ENCODE results near the gene DARS1. TPM values are rescaled to one million over a fixed set of nuclear protein-coding genes. Genes with fewer than 3 reads are reported as not detected.

DARS1 gene
- total RNA-seq, 1 donor from 2014 or later: 174 TPM

DNA sequence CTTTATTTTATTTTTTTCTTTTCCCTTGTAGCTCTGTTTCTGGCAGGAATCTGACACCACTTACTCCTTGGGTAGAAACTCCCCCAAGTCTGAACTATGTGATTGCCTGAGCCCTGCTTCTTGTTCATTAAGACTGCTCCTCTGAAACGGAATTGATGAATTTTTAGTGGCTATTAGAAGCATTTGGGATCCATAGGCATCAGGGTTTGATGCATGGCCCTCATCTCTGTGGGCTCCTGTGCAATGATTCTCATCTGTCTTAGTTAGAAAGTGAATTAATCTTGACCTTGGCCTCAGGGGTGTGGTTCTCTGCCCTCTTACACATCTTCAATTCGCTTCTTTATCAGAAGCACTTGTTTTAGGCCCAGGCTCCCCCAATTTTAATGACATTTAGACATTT lies 31.0 kb upstream of the DARS1 start:
- no peak for DNase-seq (ENCODE audit: low read depth)

DNA sequence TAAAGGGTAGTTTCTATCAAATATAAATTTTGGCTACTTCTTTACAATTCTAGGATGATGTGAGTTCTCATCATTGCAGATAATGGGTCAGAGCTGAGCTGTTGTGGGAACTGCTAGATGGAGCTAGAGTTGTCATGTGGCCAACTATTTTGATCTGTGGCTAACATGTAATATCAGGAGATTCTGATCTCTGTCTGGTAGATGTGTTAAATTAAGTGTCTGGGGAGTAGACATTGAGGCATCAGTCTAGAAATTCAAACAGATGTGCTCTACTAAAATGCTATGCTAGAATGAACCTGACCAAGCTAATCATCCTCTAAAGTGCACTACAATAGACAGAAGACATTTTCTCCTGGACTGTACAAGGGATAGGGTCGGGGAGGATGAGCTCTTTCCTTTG lies 30.3 kb upstream of the DARS1 start:
- DNase-seq (ENCODE audit: low read depth): no peak

GRCh38 chr2:136014411-136014810 lies 29.0 kb upstream of the DARS1 start:
- DNase-seq (ENCODE audit: low read depth): no peak

DNA sequence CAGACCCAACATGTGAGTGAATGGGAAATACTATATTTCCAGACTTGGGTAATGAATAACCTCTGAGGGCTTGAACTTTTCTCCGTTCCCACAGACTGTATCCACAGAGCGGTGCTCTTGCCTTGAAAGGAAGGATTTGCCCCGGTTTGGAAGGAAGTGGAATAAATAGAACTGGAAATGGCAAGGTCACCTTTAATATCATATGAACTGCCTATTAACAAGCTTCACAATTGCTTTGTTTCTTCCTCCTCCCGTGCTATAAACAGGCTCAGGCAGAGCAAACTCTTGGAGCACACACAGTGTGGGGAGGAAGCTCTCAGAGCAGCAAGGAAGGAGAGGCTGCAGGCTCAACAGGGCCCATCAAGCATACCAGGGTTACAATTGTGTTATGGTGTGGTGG lies 28.5 kb upstream of the DARS1 start:
- peak; percentile 88 for DNase-seq (ENCODE audit: low read depth)

GRCh38 chr2:136013136-136013685 lies 27.8 kb upstream of the DARS1 start:
- DNase-seq (ENCODE audit: low read depth): no peak

DNA sequence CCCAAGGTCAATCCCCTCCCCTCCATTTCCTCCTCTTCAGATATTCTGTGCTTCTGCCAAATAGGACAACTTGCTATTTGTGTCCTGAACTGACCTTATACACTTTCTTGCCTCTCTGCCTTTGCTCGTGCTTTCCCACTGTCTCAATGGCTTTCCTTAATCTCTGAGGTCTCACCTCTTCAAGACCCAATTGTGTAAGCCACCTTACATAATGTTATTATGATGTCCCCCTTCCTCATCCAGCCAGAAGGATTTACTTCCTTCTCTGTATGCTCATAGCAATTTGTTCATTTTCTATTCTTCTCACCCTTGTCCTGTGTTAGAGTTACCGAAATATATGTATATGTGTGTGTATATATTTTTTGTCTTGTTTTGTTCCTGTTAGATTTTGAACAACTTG lies 26.9 kb upstream of the DARS1 start:
- no peak for DNase-seq (ENCODE audit: low read depth)

DNA sequence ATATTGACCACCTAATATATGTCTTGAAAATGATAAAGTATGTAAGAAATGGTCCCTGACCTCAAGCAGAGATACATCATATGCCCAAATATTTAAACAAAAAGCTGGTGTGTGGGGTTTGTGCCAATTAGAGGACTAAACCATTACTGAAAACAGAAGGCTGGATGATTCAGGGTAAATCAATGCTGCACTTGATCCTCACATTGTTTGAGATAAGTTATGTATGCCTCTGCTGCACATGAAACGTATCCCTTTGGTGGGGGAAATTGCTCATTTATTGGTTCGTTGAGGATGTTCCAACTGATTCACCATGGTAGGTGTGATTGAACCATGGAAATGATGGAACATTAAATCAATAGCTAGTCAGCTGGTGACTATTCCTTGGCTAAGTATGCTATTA lies 24.7 kb upstream of the DARS1 start:
- DNase-seq (ENCODE audit: low read depth): peak; percentile 84

DNA sequence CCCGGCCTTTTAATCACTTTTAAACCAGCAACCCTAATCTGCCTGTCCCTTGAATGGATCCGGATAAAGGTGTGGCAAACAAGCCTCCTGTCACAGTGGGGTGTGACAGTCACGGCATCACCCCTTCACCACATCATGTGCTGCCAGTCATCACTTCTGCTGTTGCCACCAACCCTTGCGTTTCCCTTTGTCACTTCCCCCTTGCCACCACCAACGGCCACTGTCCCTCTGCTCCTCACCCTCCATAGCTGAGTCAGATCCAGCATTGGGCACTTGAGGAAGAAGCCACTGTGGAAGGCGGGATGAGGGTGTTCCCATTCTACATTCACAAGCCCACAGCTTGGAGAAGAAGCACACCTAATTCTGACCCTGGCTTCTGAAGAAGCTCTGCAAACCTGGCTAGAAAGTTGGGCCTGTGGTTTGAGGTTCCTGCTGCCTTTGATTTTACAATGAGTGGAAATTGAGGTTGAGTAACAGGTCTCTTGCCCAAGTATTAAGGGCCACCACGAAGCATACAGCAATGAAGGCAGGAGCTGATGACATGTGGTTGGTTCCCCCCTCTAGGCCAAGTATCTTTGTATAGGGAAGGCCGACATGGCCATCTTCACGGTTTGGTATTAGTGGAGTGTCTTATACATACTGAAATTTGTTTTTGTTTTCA lies 22.9 kb upstream of the DARS1 start:
- DNase-seq (ENCODE audit: low read depth): peak; percentile 53

DNA sequence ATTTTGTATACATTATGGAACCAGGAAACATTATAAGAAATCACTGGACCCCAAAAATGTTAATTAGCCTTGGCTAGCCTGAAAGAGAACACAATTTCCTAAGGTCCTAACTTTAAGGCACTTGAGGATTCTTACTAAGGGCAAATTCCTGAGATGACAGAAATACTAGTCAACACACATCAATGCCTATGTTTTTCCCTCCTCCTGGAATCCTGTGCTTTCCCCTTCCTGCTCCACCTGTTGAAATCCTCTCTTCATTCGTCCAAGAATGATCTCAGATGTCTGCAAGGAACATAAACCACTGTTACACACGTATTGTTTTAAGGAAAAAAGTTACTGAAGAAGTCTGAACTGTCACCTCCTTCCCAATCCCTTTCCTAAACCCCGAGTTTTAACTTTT lies 21.2 kb upstream of the DARS1 start:
- DNase-seq (ENCODE audit: low read depth): peak; percentile 93

GRCh38 chr2:136005462-136006196 lies 20.2 kb upstream of the DARS1 start:
- DNase-seq (ENCODE audit: low read depth): peak; percentile 73

DNA sequence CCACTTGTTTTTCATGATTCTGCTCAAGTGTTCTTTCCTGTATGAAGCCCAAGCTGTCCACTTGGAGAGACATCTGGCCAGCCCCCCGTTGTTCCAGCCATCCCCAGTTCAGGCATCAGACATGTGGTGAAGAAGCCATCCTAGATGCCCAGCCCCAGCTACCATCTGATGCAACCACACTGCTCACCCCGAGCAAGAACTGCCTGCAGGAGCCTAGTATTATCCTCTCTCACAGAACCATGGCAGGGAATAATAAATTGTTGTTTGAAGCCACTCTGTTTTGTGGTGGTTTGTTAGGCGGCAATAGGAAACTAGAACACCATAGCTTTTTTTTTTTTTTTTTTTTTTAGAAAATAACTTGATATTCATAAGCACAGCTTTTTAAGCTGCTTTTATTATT lies 19.5 kb upstream of the DARS1 start:
- DNase-seq (ENCODE audit: low read depth): no peak

DNA sequence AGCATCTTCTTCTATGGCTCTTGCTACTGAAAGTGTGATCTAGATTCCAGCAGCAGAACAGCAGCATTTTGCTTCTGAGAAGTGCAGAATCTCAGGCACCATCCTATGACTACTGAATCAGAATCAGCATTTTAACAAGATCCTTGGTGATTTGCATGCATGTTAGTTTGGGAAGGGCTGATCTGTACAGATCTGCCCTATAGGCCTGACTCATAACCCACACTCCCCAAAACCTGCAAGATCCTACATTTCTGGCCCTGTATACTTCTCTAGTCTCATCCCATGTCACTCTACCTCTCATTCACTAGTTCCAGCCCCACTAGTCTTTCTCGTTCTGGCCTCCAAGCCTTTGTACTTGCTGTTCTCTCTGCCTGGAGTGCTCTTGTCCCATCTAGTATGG lies 15.7 kb upstream of the DARS1 start:
- no peak for DNase-seq (ENCODE audit: low read depth)

DNA sequence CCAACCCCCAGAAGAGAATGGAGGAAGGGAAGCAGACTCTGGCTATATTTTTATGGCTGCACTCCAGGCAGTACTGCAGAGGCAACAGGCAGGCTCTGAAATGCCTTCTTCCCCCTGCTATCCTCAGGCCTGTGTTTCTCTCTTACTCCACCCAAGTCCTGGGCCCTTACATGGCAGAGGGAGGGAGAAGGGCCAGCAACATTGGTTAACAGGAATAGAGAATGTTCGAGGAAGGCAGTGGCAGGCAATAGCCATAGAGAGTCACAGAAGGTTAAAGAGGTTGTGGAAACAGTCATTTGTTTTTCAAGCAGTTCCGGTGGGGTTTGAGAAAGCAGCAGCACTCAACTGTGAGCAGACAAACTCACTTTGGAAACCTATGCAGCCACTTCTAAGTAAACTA lies 15.1 kb upstream of the DARS1 start:
- DNase-seq (ENCODE audit: low read depth): peak; percentile 40

DNA sequence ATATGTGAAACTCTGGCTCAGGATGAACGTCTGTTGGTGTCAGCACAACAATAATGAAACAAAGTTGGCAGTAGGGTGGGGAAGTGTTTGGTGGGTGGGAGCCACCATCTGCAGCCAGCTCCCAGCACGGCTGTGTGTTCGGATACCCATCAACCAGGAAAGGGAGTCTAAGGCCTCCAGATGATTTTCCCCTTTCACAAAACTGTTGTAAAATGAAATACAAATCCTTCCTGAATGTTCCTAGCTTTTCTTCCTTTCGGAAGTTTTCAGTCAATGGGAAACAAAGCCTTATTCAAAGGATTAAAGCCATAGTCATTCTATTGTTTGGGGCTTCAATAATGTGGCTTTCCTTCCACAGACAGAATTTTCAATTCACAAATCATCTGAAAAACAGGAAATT lies 14.5 kb upstream of the DARS1 start:
- DNase-seq (ENCODE audit: low read depth): no peak

DNA sequence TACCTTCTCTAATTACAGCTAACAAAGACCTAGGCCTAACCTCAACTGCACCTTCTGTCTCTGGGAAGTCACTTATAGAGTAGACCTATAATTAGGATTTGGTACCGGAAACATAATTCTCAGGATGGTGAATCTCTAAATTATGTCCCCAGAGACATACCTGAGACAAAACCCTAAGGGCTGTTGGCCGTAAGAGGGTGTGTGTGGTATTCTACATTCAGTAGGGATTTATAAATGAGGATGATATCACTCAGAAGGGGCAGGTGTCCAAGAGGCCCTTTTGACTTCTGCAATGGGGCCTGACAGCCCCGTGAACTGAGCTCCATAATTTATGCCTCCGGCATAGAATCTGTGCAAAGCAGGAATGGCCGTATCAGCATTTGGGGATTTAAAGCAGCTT lies 13.5 kb upstream of the DARS1 start:
- no peak for DNase-seq (ENCODE audit: low read depth)

DNA sequence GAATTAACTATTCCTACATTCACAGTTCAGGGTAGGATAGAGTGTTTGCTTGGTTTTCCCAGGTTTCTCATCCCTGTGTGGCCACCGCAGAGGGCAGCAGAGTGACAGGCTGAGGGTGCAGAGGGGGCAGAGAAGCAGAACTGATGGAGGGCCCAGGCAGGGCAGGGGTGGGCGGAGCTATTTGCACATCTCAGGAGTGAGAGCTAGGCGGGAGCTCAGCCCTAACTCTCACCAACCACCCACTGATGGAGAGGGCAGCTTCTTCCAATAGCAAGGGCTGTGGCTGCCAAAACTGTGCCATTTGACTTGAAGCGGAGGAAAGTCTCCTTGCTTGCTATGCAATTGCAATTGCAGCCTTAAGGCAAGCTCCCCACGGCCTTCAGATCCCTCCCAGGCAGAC lies 12.0 kb upstream of the DARS1 start:
- DNase-seq (ENCODE audit: low read depth): peak; percentile 38

- no peak for DNase-seq (ENCODE audit: low read depth)
These were observed 10.9 kb upstream of the DARS1 start for GRCh38 chr2:135996304-135996703.

GRCh38 chr2:135994281-135994680 lies 8.9 kb upstream of the DARS1 start:
- DNase-seq (ENCODE audit: low read depth): no peak

- DNase-seq (ENCODE audit: low read depth): no peak
These were observed 8.0 kb upstream of the DARS1 start for GRCh38 chr2:135993421-135993820.

GRCh38 chr2:135991861-135992260 lies 6.4 kb upstream of the DARS1 start:
- no peak for DNase-seq (ENCODE audit: low read depth)

DNA sequence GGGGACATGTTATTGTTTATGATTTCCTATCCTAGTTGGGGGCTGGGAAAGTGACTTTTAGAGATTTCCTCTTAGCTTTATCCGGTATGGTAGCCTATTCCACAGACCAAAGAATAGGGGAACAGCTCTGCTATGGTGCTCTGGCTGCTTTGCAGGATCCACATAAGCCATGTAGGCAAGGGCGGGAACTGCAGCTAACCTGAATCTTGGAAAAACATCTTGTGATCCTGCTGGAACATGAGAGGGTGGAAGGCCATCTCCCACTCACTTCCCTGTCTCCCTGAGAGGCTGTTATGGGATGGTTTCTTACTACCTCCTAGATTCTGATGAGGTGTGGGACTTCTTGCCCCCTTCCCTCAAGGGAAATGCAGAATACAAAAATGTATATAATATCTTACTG lies 2.0 kb upstream of the DARS1 start:
- DNase-seq (ENCODE audit: low read depth): no peak

DNA sequence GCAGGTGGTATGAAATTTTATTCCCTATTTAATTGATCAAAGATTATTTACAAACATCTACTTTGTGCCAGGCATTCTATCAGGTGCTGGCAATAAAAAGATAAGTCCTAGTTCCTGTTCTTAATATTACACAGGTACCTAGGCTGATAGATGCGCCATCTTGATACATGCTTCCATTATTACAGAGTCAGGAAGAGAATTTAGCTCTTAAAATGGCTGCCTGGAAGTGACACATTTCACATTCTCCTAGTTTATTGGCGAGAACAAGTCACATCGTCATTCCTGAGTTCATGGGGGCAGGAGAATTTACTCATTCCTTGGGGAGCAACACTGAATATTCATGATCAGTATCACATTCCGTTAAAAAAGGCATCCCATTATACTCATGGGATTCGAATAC lies 1.1 kb upstream of the DARS1 start:
- DNase-seq (ENCODE audit: low read depth): no peak

DNA sequence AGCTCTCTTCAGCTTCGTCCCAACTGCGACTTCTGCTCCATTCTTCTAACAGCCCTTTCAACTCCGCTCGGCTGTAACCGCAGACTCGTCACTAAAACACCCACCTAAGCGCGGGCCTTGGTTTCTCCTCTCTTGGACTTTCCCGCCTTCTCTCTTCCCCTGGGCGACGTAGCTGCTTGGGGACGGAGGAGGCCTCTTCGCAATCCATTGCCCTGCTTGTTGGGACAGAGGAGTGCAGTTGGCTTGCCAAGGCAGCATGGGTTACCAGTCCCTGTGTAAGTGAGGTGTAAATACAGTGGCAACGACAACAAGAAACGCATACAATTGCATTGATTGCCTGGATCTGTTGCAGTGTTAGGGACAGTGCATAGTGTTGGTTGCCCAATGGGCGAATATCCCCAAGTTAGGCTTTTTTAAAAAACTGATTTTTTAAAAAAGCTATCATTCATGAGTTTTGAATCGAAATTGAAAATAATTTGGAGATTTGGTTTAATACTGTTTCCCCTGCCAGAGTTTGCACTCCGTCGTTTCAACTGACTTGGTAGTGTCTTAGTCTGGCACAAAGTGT lies 484 bp upstream of the DARS1 start:
- DNase-seq (ENCODE audit: low read depth): no peak
